Trophoblast cell (in vitro differentiated cells and primary cell): ENCODE results near the gene COPS8.

Experiments used
- DNase-seq, 2 donors: peaks; one replicate each; pipeline ENCODE4 v3.0.0-alpha.2; 2016
- H2AFZ ChIP-seq: 2 replicates; pipeline ENCODE4 v1.6.1; 2013; ENCODE audit warnings: low read length, moderate library complexity, mild to moderate bottlenecking; ENCODE audit not compliant: insufficient read depth, poor library complexity
- H2AK5ac ChIP-seq: 2 replicates; pipeline ENCODE4 v1.6.1; 2013; ENCODE audit warnings: mild to moderate bottlenecking, low read length
- H2BK120ac ChIP-seq: 2 replicates; pipeline ENCODE4 v1.6.1; 2013; ENCODE audit warnings: low read length, mild to moderate bottlenecking, moderate library complexity; ENCODE audit not compliant: insufficient read depth, poor library complexity
- H2BK12ac ChIP-seq: 2 replicates; pipeline ENCODE4 v1.6.1; 2013; ENCODE audit warnings: mild to moderate bottlenecking, low read length, moderate library complexity
- H2BK5ac ChIP-seq: 2 replicates; pipeline ENCODE4 v1.6.1; 2013; ENCODE audit warnings: low read length, low read depth, moderate library complexity, mild to moderate bottlenecking; ENCODE audit not compliant: poor library complexity
- H3K14ac ChIP-seq: 2 replicates; pipeline ENCODE4 v1.6.1; 2013; ENCODE audit warnings: mild to moderate bottlenecking, low read length
- H3K18ac ChIP-seq: 2 replicates; pipeline ENCODE4 v1.6.1; 2013; ENCODE audit warnings: mild to moderate bottlenecking, low read length
- H3K23ac ChIP-seq: 2 replicates; pipeline ENCODE4 v1.6.1; 2013; ENCODE audit warnings: low read length
- H3K27ac ChIP-seq: 2 replicates; pipeline ENCODE4 v1.5.1; 2013; ENCODE audit warnings: low read depth, mild to moderate bottlenecking, inconsistent platforms, low read length, moderate library complexity
- H3K27me3 ChIP-seq: 2 replicates; pipeline ENCODE4 v1.6.1; 2013; ENCODE audit warnings: inconsistent platforms, mild to moderate bottlenecking, low read length, moderate library complexity; ENCODE audit not compliant: insufficient read depth
- H3K36me3 ChIP-seq, 2 experiments: 1 replicate in 1 of 2; 2 replicates in 1 of 2; pipeline ENCODE4 v1.6.1; 2013; ENCODE audit warnings: low read length in 2 of 2, mild to moderate bottlenecking in 2 of 2, moderate library complexity in 1 of 2; ENCODE audit not compliant: insufficient read depth in 2 of 2, control insufficient read depth in 1 of 2
- H3K4ac ChIP-seq: 2 replicates; pipeline ENCODE4 v1.6.1; 2013; ENCODE audit warnings: low read depth, mild to moderate bottlenecking, low read length, moderate library complexity
- H3K4me1 ChIP-seq, 2 experiments: 1 replicate in 1 of 2; 2 replicates in 1 of 2; pipeline ENCODE4 v1.6.1; 2013; ENCODE audit warnings: low read length in 2 of 2, mild to moderate bottlenecking in 2 of 2, moderate library complexity in 1 of 2; ENCODE audit not compliant: insufficient read depth in 2 of 2, control insufficient read depth in 1 of 2
- H3K4me2 ChIP-seq: 2 replicates; pipeline ENCODE4 v1.6.1; 2013; ENCODE audit warnings: inconsistent platforms, mild to moderate bottlenecking, low read length, moderate library complexity
- H3K4me3 ChIP-seq: 2 replicates; pipeline ENCODE4 v1.5.1; 2013; ENCODE audit warnings: mild to moderate bottlenecking, low read depth, low read length, inconsistent platforms
- H3K79me1 ChIP-seq: one replicate; pipeline ENCODE4 v1.6.1; 2013; ENCODE audit warnings: low read length
- H3K79me2 ChIP-seq: 2 replicates; pipeline ENCODE4 v1.6.1; 2013; ENCODE audit warnings: low read length, mild to moderate bottlenecking; ENCODE audit not compliant: control insufficient read depth, insufficient read depth, poor library complexity
- H3K9ac ChIP-seq: 2 replicates; pipeline ENCODE4 v1.6.1; 2013; ENCODE audit warnings: mild to moderate bottlenecking, low read length
- H3K9me3 ChIP-seq: 2 replicates; pipeline ENCODE4 v1.6.1; 2013; ENCODE audit warnings: low read depth, mild to moderate bottlenecking, control low read depth, inconsistent platforms, low read length; ENCODE audit not compliant: insufficient read depth
- H4K12ac ChIP-seq: 2 replicates; pipeline ENCODE4 v1.6.1; 2013; ENCODE audit warnings: low read depth, mild to moderate bottlenecking, low read length, moderate library complexity
- H4K8ac ChIP-seq: 2 replicates; pipeline ENCODE4 v1.6.1; 2013; ENCODE audit warnings: low read depth, mild to moderate bottlenecking, low read length, moderate library complexity
- H4K91ac ChIP-seq: one replicate; pipeline ENCODE4 v1.6.1; 2013; ENCODE audit warnings: low read depth, mild to moderate bottlenecking, low read length, moderate library complexity
- WGBS: extraction: QIAGEN DNeasy Blood & Tissue Kit; methylation state at CpG from one replicate; pipeline ENCODE4 v1.1.7; 2013; ENCODE audit warnings: missing lambda C conversion rate; ENCODE audit not compliant: insufficient read length, insufficient coverage; ENCODE audit errors: extremely low coverage; 5-methylcytosine and 5-hydroxymethylcytosine counted together

Gene COPS8

GRCh38 chr2:237102428-237102827, 16.7 kb downstream of the COPS8 start:
- no peak overlapping the region for H3K4me3 ChIP-seq
- no peaks in the 10 kb centered on the region for H3K27me3 ChIP-seq
- H3K36me3 ChIP-seq = peaks cover 4 to 15% of the 10 kb centered on the region in 2 experiments
- H3K79me2 ChIP-seq = no peaks in the 10 kb centered on the region
- H3K4me1 ChIP-seq = no peaks in the 10 kb centered on the region
- no peak overlapping the region for H2BK120ac ChIP-seq
- H3K79me1 ChIP-seq = no peaks in the 10 kb centered on the region
- H2AFZ ChIP-seq = no peak overlapping the region
- WGBS = no CpG with 5 or more reads among the region's 3 CpGs
- H2BK12ac ChIP-seq = no peak overlapping the region
- no peak overlapping the region for H3K9ac ChIP-seq
- no peak overlapping the region for H4K12ac ChIP-seq
- H2BK5ac ChIP-seq = no peak overlapping the region
- H3K4ac ChIP-seq = no peak overlapping the region
- DNase-seq = no peak
- no peak overlapping the region for H3K14ac ChIP-seq
- H3K18ac ChIP-seq = no peak overlapping the region
- no peak overlapping the region for H3K23ac ChIP-seq
- H4K8ac ChIP-seq = no peak overlapping the region
- no peak overlapping the region for H4K91ac ChIP-seq
- H2AK5ac ChIP-seq = no peak overlapping the region
- no peaks in the 10 kb centered on the region for H3K9me3 ChIP-seq
- H3K4me2 ChIP-seq = no peak overlapping the region
- no peak overlapping the region for H3K27ac ChIP-seq

GRCh38 chr2:237109421-237109934, 23.8 kb downstream of the COPS8 start:
- Histone ChIP-seq H3K9me3 (no peaks in the 10 kb centered on the region), H2BK120ac (no peak overlapping the region), H2BK5ac (no peak overlapping the region), H3K36me3 (no peaks in the 10 kb centered on the region), H4K91ac (no peak overlapping the region), H3K79me1 (no peaks in the 10 kb centered on the region), H3K23ac (no peak overlapping the region), H3K27ac (no peak overlapping the region), H2BK12ac (no peak overlapping the region), H4K12ac (no peak overlapping the region), H4K8ac (no peak overlapping the region), H2AK5ac (no peak overlapping the region), H3K79me2 (no peaks in the 10 kb centered on the region), H3K14ac (no peak overlapping the region), H3K9ac (no peak overlapping the region), H3K4me3 (no peak overlapping the region), H3K27me3 (no peaks in the 10 kb centered on the region), H2AFZ (no peak overlapping the region), H3K18ac (no peak overlapping the region), H3K4ac (no peak overlapping the region), H3K4me2 (no peak overlapping the region), H3K4me1 (no peaks in the 10 kb centered on the region)
- no peak for DNase-seq
- no CpG with 5 or more reads among the region's 4 CpGs for WGBS

DNA sequence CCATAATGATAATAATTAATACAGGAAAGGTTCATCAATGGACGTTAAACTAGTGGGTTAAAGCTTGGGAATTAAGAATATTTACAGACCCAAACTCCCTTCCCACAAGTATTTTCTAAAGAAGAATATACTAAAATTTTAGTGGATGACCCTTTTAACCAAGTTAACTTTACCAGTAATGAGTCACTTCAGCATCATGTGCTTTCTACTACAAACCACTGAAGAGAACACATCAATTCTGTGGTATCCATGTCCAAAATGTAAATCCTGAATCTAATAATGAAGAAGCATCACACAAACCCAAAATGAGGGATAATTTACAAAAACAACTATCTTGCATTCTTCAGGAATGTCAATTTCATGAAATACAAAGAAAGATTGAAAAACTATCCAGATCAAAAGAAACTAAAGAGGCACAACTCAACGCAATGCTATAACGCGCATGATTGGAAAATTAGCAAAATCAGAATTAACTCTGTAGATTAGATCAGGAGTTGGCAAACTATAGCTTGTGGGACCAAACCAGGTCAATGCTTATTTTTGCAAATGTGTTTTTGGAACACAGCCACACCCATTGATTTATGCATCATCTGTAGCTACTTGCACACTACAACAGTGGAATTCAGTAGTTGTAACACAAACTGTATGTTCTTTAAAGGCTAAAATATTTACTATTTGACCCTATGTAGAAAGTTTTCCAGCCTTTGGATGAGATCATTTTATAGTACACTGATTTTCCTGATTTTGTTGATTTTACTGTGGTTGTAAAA, 27.5 kb downstream of the COPS8 start:
- Histone ChIP-seq H3K79me2 (no peaks in the 10 kb centered on the region), H4K8ac (no peak overlapping the region), H2AK5ac (no peak overlapping the region), H2AFZ (no peak overlapping the region), H4K91ac (no peak overlapping the region), H3K4me1 (no peaks in the 10 kb centered on the region), H3K4me2 (no peak overlapping the region), H2BK120ac (no peak overlapping the region), H3K27me3 (no peaks in the 10 kb centered on the region), H2BK12ac (no peak overlapping the region), H3K36me3 (no peaks in the 10 kb centered on the region), H3K18ac (no peak overlapping the region), H3K4ac (no peak overlapping the region), H3K4me3 (no peak overlapping the region), H3K9me3 (no peaks in the 10 kb centered on the region), H3K14ac (no peak overlapping the region), H4K12ac (no peak overlapping the region), H2BK5ac (no peak overlapping the region), H3K23ac (no peak overlapping the region), H3K27ac (no peak overlapping the region), H3K79me1 (no peaks in the 10 kb centered on the region), H3K9ac (no peak overlapping the region)
- no peak for DNase-seq
- no CpG with 5 or more reads among the region's 4 CpGs for WGBS

GRCh38 chr2:237115870-237116269, 30.2 kb downstream of the COPS8 start:
- H3K18ac ChIP-seq = no peak overlapping the region
- H3K4me1 ChIP-seq = no peaks in the 10 kb centered on the region
- H3K9ac ChIP-seq = no peak overlapping the region
- no peak overlapping the region for H2AK5ac ChIP-seq
- no peaks in the 10 kb centered on the region for H3K36me3 ChIP-seq
- no peak overlapping the region for H3K27ac ChIP-seq
- H2BK120ac ChIP-seq = no peak overlapping the region
- H3K79me2 ChIP-seq = no peaks in the 10 kb centered on the region
- no peak overlapping the region for H4K12ac ChIP-seq
- DNase-seq = no peak
- H3K27me3 ChIP-seq = no peaks in the 10 kb centered on the region
- H2BK12ac ChIP-seq = no peak overlapping the region
- no peaks in the 10 kb centered on the region for H3K79me1 ChIP-seq
- no peak overlapping the region for H3K4me3 ChIP-seq
- no peak overlapping the region for H4K8ac ChIP-seq
- no CpG with 5 or more reads among the region's 3 CpGs for WGBS
- H3K4ac ChIP-seq = no peak overlapping the region
- H3K9me3 ChIP-seq = no peaks in the 10 kb centered on the region
- no peak overlapping the region for H3K23ac ChIP-seq
- H2AFZ ChIP-seq = no peak overlapping the region
- no peak overlapping the region for H3K4me2 ChIP-seq
- no peak overlapping the region for H3K14ac ChIP-seq
- no peak overlapping the region for H2BK5ac ChIP-seq
- no peak overlapping the region for H4K91ac ChIP-seq
